Activated effector memory CD4-positive, alpha-beta T cell treated with anti-CD3 and anti-CD28 coated beads, Interleukin-2, amount 50 U/mL, for 16 hours (primary cell): ENCODE results near the gene CMTM7.
A peak's percentile ranks its signal among the peaks of the same experiment; 100 is the strongest.
"Not testable (repeated sequence)": the region's sequence is repeated elsewhere in the genome, so short reads cannot be mapped to it uniquely, and the experiment has no call there.

Experiments used
- DNase-seq: peaks from one replicate; pipeline ENCODE4 v3.0.0-alpha.2; 2020

The CMTM7 gene

GRCh38 chr3:32383136-32383711 lies 8.4 kb upstream of the CMTM7 start:
- DNase-seq: no peak

- DNase-seq: no peak
Observed at GRCh38 chr3:32384938-32385337, 6.7 kb upstream of the CMTM7 start.

- no peak for DNase-seq
Observed at GRCh38 chr3:32387512-32387911, 4.1 kb upstream of the CMTM7 start.

- not testable (repeated sequence) for DNase-seq
Observed at GRCh38 chr3:32389577-32389976, 2.1 kb upstream of the CMTM7 start.

DNA sequence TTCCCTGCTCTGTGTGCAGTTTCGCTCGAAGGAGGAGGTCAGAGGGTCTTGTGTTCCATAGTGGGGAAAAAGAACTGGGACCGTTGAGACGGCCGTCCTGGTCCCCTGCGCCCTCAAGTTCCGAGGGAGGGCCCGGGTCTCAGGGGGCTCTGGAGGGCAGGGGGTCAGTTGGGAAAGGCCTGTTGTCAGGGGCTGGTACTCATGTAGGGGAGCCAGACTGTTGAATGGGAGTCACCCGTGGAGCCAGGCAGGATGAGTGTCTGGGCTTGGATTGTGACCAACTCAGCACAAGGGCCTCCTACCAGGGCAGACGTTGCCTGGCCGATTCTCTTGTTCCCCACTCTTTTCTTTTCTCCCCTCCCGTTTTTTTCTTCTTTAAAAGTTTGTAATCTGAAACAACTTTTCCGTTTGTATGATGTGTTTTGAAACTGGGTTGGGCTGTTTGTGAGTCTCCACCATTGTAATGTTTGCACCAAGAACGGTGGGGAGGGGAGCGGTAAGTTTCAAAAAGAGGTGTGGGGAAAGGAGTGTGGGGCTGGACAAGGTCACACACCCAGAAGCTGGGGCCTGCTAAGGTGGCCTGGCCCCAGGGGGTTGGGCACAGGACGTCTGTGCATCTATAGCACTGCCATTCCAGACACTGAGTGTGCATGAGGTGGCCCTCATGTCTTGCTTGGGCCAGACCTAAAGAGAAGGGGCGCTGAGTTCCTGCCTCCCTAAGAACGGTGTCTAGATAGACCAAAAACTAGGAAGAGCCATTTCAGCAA lies 1.1 kb downstream of the CMTM7 start:
- peak; percentile 73 for DNase-seq

DNA sequence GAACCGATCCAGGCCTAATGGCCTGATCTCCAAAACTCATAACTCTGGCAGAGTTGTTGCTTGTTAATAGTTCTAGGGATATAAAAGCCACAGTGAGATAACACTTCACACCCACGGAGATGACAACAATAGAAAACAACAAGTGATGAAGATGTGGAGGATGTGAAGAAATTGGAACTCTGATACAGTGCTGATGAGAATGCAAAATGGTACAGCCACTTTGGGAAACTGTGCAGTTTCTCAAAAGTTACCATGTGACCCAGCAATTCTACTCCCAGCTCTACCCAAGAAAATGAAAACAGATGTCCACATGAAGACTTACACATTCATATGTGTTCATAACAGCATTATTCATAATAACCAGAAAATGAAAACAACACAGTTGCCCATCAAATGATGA lies 3.8 kb downstream of the CMTM7 start:
- DNase-seq: no peak

GRCh38 chr3:32397941-32398340 lies 6.3 kb downstream of the CMTM7 start:
- DNase-seq: no peak

GRCh38 chr3:32398531-32398930 lies 6.9 kb downstream of the CMTM7 start:
- no peak for DNase-seq

DNA sequence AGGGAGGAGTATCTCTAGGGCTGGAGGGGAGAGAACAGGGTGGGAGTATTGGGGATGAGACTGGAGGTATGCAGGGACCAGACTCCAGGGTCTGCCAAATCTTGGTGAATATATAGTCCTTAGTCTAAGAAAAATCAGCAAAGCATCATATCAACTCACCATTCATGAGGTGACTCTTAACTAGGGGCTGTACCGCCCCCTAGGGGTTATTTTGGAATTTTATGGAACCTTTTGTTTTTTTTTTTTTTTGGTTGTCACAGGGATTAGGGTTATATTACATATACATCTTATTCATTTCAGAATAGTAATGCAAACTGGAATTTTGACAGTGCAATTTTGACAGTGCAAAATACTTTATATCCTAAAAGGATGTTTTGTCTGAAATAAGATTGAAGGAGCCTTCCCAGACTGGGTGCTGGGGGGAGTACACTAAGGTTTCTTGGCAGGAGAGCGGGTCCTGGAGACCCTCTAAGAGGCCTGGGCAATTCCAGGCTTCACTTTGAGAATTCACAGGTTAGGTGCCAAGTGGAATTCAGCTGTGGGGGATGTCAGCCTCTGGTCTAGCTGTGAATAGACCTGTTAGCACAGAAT lies 7.5 kb downstream of the CMTM7 start:
- no peak for DNase-seq

GRCh38 chr3:32401126-32401525 lies 9.5 kb downstream of the CMTM7 start:
- no peak for DNase-seq

DNA sequence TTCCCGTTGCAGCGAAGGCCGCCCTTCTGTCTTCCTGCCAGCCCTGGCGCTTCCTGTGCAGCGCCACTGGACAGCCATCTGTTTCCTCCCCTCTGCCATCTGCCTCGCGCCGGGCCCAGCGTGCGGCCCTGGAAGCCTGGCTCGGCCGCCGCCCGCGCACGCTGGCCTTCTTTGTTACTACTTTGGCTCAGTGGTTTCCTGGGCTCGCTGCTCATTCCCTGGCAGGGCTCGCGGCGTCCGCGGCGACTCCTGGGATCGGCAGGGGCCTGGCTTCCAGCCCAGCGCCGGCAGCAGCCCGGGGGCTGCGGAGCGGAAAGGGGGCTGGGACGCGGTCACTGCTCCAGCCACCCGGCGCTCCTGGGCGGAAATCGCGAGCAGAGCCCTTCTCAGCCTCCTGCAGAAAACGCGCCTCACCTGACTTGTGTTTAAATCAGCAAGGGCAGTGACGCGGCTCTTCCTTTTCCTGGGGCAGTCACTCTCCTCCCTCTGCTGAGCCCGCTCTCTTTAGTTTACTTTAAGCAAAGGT lies 10.0 kb downstream of the CMTM7 start:
- peak; percentile 84 for DNase-seq

DNA sequence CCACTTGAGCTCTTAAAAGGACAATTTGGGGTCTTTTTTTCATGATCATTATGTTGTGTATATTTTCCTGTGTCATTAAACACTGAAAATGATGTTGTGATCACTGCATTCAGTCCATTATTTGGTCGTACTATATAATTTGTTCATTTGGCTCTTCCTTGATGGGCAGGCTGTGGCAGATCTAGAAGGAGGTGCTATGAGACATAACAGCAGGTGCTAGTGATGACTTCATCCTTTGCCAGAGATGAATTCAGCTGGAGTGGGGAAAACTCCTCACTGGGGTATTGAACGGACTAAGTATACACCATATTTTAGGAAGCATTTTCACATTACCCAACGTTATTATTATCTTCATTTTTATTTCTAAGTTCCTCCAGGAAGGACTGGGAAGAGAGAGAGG lies 12.0 kb downstream of the CMTM7 start:
- DNase-seq: no peak

- DNase-seq: no peak
Observed at GRCh38 chr3:32404714-32405113, 13.1 kb downstream of the CMTM7 start.

- no peak for DNase-seq
Observed at GRCh38 chr3:32405155-32405554, 13.5 kb downstream of the CMTM7 start.

DNA sequence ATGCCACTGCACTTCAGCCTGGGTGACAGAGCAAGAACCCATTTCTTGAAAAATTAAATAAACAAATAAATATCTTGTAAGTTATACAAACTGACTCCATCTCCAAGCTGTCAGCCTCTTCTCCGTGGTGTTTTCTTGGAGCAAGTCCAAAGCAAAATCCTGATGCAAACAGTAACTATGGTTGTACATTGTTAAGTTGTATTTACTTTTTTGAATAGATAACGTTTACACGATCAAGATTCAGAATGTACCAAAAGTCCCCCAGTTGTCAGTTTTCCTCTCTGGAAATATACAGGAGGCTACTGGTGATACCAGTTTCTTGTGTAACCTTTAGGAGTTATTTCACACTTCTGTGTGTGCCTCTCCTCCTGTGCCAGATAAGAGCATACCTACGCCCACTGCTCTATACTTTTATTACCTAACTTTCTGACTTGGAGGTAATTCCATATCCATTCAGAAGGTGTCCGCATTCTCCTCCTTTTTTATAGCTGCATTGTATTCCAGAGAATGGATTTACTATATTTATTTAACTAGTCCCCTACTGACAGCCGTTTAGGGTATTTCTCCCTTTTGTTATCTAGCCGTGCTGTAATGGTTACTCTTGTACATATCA lies 14.2 kb downstream of the CMTM7 start:
- no peak for DNase-seq

DNA sequence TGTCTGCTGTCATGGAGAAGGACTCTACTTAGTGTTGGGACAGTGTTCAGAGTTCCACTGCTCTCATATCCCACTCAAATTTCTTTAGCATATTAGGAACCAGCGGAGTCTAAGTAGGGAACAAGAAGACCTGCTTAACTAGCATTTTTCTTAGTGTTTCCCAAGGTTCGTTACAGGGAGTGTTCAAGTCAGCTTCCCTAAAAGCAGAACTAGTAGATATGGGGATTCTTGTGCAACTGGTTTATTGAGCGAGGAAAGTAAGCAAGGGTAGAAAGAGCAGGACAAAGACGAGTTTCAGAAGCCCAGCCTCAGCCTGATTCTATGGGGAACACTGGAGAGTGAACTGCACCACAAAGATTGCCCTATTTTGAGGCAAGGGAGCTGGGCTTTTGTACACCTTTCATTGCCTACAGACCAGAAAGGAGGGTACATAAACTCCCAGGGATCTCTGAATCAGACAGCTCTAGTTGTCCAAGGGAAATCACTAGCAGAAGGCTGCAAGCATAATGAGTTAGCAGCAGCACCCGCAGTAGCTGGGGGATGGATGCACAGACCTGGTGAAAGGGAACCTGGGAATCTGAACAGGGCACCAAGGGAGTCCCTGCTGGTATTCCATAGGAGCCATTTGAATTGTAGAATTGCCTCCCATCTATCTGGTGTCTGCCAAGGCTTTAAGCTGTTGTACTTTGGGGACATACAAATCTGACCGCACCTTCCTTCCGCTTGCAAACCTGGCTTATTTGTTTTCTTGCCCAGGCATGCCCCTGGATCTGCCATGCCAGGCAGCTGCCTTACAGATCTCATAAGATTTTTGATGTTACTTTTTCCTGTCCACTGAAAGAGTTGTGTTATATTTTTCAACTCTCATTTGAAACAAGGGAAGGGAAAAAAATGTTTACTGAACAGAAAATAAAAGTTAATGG lies 15.1 kb downstream of the CMTM7 start:
- DNase-seq: no peak

DNA sequence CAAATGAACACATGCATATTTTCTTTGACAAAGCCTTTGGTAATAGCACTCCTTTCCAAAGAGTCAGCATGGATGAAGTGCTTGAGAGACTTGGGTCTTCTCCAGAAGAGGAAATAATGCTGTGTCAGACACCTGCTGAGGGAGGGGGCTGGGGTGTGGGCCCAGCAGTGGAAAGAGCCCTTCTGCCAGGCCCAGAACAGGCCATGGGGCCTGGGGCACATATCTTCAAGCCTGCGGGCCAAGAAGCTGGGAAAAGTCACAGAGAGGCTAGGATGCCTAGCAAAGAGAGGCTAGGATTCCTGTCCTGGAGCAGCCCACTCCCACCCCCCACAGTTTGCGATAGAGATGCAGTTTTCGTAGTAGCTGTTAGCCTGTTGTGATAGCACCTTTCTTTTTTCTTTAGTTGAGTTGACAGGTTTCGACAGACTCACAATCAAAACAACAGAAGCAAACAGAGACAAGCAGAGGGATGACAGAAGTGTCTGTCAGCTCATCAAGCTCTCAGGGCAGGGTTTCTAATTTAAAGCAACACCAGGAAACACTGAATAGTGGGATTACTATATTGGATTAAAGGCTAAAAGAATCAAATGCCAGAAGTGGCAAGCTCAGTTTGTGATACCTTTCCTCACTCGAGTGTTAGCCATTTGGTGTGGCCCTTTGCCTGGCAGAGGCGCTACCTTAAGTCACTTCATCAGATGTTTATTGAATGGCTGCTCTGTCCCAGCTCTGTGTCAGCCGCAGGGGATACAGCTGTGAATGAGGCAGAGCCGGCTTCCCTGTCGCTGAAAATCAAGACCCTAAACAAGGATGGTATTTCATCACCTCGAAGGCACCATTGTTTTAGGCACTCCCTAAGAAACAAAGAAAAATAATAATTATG lies 19.0 kb downstream of the CMTM7 start:
- DNase-seq: no peak

GRCh38 chr3:32411442-32411841 lies 19.8 kb downstream of the CMTM7 start:
- no peak for DNase-seq

DNA sequence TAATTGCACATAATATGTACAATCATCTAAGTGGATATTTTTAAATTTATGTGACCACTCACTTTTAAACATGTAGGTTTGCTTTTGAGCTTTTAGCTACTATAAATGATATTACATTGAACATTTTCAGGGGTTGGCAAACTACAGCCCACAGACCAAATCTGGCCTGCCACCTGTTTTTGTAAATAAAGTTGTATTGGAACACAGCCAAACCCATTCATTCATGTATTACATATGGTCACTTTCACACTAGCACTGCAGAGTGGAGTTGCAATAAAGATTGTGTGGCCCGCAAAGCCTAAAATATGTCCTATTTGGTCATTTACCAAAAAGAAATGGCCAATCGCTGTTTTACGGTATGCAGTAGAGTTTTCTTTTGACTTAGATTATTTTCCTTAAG lies 21.2 kb downstream of the CMTM7 start:
- no peak for DNase-seq

DNA sequence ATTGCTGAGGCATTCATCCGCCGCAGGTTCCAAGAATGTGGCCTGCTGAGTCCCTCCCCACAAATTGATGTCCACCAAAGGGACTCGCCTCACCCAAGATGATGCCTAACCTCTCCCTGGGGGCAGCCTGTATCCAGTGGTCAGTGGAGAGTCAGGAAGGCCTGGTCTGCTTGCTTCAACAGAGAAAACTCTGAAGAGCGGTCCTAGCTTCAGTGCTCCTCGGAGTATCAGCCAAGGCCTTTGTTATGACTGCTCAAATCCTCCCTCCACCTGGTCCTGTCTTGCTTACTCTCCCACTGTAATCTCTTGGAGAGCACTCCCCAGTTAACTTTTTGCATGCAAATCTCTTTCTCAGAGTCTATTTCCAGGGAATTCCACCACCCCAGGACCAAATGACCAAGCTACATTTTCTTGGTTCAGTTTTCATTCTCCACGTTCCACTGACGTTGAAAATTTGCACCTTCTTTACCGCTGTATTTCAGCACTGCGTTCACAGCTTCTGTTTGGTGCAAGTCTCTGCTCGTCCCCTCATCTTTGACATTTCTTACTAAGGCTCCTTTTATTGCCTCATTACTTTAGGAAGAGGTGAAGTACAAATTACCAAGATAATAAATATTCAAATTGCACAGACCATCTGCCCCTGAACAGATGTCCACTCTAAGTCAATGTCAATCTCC lies 22.3 kb downstream of the CMTM7 start:
- DNase-seq: no peak
